Pons (tissue), 1 donor: ENCODE results near the gene ABHD16A.
A peak's percentile ranks its signal among the peaks of the same experiment; 100 is the strongest.

Experiments
- DNase-seq: peaks from one replicate; pipeline ENCODE4 v3.0.0-alpha.2; 2016; ENCODE audit warnings: low spot score

Gene ABHD16A

DNA sequence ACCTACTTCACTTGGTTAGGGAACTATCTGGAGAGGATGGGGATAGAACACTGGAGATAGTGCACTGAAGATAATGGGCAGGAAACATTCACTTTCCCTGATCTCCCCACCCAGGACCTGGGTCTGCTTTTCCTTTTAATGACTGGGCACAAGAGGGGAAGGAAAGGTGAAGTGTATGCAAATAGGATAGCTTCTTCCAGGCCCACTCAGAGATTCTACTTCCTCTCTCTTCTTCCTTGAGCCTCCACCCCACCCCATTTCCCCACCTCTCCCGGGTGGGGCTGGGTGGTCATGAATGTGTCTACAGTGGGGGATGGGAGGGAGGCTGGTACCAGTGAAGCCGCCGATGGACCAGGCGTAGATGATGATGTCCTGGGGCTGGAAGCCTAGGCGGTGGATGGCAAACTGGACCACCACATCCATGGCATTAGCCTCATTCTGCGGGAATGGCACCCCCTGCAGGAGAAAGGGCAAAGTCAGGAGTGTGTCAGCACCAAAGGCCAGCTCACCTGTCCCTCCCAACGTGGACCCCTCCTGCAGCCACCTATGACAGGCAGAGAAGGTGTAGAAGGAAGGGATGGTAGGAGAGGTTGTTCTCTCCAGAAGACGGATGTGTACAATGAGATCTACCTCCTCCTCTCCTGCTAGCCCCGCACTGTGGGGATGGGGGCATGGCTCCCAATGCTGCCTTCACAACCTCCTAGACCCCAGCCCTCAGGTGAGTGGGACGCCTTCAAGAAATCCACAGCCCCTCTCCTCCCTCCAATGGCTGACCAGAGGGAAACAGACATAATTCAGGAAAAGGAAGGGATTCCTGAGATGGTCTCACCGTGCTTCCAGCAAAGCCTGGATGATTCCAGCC is 13.6 kb downstream of the ABHD16A start:
- DNase-seq, result no peak

DNA sequence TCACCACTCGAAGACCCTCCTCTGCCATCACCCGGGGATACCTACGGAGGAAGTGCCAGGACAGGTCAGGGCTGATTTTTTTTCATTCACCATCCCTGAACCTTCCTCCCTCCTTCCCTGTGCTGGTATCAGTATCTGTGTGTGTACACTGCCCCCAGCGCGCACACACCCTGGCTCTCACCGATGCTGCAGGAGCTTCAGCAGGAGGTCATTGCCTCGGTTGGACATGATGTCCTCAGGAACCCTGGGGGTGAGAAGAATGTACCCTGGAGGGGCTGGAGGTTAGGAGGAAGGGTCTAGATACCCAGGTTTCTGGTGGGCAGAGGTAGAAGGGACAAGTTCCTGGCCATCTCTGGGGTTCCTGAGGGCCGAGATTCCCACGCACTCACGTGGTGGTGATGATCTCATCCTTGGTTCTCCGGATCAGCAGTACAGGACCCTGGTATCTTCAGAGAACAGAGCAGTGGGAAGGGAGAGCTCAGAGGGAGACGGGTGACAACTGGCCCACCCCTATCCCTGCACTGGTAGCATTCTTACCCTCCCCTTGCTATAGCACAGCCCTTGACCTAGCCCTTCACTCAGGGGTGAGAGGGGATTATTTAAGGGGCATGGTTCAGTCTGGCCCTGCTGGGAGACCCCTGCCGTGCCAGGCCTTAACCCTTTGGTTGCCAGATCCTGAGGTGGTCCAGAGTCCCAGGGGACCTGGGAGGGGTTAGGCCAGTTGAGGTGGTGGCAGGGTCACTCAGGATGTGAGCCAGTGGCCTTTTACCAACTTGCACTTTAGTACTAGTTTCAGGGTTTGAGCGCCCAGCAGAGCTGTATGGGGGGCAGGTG is 15.0 kb downstream of the ABHD16A start:
- DNase-seq, result no peak

DNA sequence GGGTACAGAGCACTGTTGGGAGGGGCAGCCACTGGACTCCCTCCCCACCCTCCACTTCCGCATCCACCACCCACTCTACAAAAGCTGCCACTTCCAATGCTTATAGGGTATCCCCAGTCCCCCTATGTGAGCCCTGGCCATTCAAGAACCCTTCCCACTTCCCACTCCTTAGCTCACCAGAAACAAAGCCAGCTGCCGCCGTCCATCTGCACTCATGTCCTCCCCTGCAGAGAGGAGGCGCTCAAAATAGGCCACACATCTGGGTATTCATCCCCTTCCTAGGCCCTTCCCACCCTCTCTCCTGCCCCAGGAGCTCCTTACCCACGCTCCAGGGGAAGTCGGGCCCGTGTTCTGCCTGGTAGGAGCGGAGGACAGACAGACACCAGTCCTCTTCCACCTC is 15.8 kb downstream of the ABHD16A start:
- no peak for DNase-seq

- no peak for DNase-seq
These were observed 16.6 kb downstream of the ABHD16A start for GRCh38 chr6:31686483-31686882.

DNA sequence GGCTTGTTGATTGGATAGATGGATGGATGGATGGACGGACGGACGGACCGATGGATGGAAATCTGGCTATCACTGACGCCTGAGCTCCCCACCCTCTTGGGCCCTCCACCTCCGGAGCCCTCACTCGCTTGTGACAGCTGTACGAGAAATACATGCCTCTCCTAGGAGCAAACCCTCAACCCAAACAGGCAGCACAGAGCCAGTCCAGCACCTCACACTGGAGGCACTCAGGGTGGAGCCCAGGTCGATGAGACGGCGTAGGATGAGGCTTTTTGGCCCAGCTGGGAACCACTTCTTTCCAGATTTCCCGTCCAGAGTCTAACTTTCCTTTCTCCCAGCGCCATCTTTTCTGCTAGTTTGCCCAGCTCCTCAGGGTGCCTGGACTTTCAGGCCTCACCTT is 19.5 kb downstream of the ABHD16A start:
- no peak for DNase-seq

- DNase-seq, result no peak
These were observed 21.9 kb downstream of the ABHD16A start for GRCh38 chr6:31681135-31681671.

GRCh38 chr6:31680226-31681134 is 22.6 kb downstream of the ABHD16A start, which contains the start of gene LY6G5C:
TSS of gene LY6G5C (minus strand) at chr6:31681067. CDS start at chr6:31680373, 694 bp downstream.
- DNase-seq, result peak; percentile 78

- DNase-seq, result no peak
These were observed 25.2 kb downstream of the ABHD16A start for GRCh38 chr6:31677955-31678354.

- DNase-seq, result no peak
These were observed 26.2 kb downstream of the ABHD16A start for GRCh38 chr6:31676904-31677303.

- DNase-seq, result no peak
These were observed 26.7 kb downstream of the ABHD16A start for GRCh38 chr6:31676322-31676903.

- no peak for DNase-seq
These were observed 33.4 kb downstream of the ABHD16A start, which contains the start of gene LY6G5B for GRCh38 chr6:31669676-31670075. TSS of gene LY6G5B (plus strand) at chr6:31669976. CDS start at chr6:31670951, 975 bp downstream.

DNA sequence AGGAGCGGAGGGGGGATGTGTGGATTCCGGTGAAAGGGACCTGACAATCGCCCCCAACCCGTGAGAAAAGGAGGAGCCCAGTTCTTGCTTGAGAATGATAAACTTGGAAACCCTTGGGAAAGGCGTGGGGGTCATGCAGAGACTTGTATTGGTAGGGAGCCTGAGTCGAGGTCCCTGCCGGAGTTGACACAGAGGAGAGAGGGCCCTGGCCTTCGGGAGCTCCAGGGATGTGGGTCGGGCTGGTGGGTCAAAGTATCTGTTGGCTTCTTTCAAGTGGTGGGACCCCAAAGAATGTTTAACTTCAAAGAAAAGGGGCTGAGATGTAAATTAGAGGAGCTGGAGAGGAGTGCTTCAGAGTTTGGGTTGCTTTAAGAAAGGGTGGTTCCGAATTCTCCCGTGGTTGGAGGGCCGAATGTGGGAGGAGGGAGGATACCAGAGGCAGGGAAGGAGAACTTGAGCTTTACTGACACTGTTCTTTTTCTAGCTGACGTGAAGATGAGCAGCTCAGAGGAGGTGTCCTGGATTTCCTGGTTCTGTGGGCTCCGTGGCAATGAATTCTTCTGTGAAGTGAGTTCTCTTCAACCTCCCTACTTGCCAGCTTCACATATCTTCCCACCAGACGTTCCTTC is 36.7 kb downstream of the ABHD16A start:
- no peak for DNase-seq

DNA sequence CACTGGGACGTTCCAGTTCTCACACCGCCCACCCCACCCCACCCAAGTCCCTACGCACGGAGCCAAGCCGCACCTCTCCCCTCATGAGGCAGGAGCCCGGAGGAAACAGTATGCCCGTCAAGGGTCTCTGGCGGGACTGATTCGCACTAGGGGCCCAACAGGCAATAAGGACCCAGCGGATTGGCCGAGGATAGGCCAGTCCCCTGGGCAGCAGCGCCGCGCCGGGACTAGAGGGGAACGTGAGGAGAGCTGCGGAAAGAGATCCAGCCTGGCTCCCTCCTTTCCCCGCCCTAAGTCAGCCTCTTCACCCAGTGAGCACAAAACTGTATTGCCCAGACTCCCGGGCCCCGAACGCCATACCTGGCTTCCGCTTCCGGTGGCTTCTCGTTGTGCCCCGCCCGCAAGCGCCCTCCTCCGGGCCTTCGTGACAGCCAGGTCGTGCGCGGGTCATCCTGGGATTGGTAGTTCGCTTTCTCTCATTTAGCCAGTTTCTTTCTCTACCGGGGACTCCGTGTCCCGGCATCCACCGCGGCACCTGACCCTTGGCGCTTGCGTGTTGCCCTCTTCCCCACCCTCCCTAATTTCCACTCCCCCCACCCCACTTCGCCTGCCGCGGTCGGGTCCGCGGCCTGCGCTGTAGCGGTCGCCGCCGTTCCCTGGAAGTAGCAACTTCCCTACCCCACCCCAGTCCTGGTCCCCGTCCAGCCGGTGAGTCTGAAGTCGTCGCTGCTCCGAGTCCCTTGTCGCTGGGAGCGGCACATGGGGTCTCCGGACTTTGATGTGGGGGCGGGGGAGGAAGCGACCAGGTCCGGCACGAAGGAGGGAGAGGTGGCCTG is 37.4 kb downstream of the ABHD16A start, which contains the start of gene CSNK2B:
Gene CSNK2B (plus strand): TSS at position 580 of the 836 bp plus-strand sequence. CDS start 752 bp downstream, outside the sequence.
- DNase-seq, result peak; percentile 98

DNA sequence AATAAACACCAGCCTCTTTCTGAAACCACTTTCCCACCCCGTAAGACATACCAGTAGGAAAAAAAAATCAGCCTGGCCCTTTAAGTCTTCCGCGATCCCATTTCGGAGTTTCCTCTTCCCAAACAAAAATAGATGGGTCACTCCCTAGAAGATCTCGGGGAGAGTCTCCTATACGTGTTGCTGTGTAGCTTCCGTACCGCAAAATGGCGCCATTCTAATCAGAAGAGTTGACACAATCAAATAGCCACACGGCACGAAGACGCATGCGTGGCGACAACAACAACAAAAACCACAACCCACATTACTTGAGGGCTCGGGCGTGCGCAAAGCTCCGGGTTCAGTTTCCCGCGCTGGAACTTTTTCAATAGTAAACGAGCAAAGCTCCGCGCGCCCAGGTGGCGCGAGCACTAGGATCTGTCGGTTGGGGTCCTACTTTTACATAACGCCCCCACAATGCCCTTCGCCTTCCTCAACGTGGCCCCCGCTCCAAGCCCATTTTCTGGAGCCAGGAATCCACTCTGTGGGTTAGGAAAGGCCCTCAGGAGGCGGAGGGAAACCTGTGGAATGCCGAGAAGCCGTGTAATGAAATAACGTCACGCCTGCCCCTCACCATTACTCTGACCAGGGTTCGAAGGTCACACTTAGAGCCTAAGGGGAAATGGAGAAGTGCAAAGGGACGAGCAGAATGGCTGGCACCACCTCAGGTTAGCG is 38.2 kb downstream of the ABHD16A start, which contains the start of gene GPANK1:
Gene GPANK1 (minus strand): TSS at position 208 of the 711 bp plus-strand sequence. CDS start 519 bp downstream, outside the sequence.
- DNase-seq, result peak; percentile 97

GRCh38 chr6:31663961-31664789 is 38.9 kb downstream of the ABHD16A start:
- DNase-seq, result no peak

DNA sequence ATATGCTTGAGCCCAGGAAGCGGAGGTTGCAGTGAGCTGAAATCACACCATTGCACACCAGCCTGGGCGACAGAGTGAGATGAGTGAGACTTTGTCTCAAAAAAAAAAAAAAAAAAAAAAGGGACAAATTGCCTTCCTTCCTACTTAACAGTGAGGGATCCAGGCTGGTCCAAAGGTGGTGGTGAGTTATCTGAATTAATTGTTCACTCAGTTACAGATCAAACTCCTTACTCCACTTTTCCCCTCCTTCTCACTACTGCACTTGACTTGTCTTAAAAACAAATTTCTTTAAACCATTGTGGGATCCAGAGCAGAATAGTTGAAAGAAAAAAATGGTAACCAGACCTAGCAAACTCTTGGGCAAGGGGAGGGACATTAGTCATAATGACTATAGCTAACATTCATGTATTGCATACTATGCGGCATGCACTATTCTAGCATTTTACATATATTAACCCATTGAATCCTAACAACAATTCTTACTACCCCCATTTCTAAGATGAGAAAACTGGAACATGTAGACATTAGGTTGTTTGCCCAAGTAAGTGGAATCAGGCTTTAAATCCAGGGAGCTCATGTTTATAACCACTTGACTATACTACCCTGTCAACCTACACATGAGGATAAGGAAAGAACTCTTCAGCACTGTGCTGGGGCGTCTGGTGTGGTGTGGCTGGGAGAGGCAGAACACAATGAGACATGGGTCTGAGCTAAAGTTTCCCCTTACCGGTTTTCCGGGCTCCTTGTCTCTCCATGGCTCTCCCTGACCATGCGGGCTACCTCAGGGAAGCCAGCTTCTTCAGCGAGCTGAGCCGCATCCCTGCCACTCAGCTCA is 39.8 kb downstream of the ABHD16A start:
- no peak for DNase-seq
